ENCODE measurements around the gene SCN2B.

DNA sequence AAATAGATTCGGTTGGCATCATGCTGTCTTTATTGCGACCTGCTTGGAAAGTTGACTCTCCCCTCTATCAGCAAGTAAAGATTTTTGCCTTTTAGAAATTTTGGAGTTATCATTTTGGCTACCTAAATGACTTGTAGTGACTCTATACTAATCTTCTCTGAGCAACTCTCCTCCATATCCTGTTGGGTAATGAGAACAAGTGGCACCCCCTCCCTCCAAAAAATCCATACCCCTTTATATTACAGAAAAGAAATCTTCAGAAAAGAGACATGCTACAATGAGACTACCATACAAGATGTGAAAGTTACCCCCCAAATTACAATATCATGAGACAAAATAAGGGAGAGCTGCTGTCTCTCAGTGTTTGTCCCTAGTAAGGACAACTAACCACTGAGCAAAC lies 47.1 kb upstream of the SCN2B start:
- TF ChIP-seq CTCF (IDR thresholded peaks at IDR 0.05), result no peak
- TF ChIP-seq POLR2AphosphoS5 (IDR thresholded peaks at IDR 0.05), result no peak

Data from upper lobe of left lung (tissue), 4 donors.